ENCODE results near the gene IL2RG. TPM values are rescaled to one million over a fixed set of nuclear protein-coding genes. Genes with fewer than 3 reads are reported as not detected.

Gene IL2RG
- total RNA-seq, 1 donor from 2014 or later = 33.1 TPM

DNA sequence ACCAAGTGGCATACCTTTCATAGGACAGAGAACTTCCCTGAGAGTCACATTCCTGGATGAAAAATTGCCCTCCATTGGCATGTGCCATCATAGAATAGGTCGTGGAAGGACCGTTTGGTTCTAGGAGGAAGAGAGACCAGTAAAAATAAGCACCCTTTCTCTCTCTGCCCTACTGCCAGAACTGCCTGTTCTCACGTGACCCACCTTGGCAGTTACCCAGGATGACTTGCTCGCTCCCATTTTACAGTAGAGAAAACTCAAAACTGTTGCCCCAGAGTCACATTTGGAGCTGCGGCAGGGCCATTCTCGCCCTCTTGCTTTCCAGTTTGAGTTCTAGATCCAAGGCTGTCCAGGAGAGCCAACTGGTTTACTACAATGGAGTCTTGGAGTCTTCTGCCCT lies 32.1 kb upstream of the IL2RG start:
- H3K36me3 ChIP-seq = peaks cover 32% of the 10 kb centered on the region
- no peaks in the 10 kb centered on the region for H3K9me3 ChIP-seq
- TF ChIP-seq, protein P1, sequence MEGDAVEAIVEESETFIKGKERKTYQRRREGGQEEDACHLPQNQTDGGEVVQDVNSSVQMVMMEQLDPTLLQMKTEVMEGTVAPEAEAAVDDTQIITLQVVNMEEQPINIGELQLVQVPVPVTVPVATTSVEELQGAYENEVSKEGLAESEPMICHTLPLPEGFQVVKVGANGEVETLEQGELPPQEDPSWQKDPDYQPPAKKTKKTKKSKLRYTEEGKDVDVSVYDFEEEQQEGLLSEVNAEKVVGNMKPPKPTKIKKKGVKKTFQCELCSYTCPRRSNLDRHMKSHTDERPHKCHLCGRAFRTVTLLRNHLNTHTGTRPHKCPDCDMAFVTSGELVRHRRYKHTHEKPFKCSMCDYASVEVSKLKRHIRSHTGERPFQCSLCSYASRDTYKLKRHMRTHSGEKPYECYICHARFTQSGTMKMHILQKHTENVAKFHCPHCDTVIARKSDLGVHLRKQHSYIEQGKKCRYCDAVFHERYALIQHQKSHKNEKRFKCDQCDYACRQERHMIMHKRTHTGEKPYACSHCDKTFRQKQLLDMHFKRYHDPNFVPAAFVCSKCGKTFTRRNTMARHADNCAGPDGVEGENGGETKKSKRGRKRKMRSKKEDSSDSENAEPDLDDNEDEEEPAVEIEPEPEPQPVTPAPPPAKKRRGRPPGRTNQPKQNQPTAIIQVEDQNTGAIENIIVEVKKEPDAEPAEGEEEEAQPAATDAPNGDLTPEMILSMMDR (IDR thresholded peaks at IDR 0.05) = no peak
- intact Hi-C loops (cut with DNase I) = no loop called here
- no peak overlapping the region for H3K27ac ChIP-seq
- H3K27me3 ChIP-seq (ENCODE audit: low read depth) = no peaks in the 10 kb centered on the region
- DNase-seq (no peak), ATAC-seq (no peak)
- H3K4me3 ChIP-seq = no peak overlapping the region
- H3K4me1 ChIP-seq = no peaks in the 10 kb centered on the region

DNA sequence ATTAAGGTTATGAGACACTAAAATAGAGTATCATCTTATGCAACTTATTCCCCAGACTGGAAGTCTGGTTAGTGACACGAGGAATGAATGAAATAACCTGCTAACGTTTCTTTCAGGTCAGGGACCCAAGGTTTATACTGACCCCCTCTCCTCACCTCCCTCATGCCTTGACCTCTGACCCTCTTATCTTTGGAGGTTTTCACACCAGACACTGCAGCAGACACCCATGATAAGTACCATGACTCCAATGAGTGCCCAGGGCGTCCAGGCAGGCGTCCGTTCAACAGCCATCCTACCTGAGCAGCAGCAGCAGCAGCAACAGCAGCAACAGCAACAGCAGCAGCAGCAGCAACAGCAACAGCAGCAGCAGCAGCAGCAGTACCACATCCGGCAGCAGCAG lies 29.1 kb upstream of the IL2RG start:
- ATAC-seq (no peak), DNase-seq (no peak)
- Histone ChIP-seq H3K36me3 (peaks cover 61% of the 10 kb centered on the region), H3K4me1 (no peaks in the 10 kb centered on the region), H3K27ac (no peak overlapping the region), H3K4me3 (no peak overlapping the region), H3K27me3 (ENCODE audit: low read depth) (no peaks in the 10 kb centered on the region), H3K9me3 (no peaks in the 10 kb centered on the region)
- TF ChIP-seq, protein P1 (IDR thresholded peaks at IDR 0.05) = no peak
- intact Hi-C loops (cut with DNase I) = no loop called here

DNA sequence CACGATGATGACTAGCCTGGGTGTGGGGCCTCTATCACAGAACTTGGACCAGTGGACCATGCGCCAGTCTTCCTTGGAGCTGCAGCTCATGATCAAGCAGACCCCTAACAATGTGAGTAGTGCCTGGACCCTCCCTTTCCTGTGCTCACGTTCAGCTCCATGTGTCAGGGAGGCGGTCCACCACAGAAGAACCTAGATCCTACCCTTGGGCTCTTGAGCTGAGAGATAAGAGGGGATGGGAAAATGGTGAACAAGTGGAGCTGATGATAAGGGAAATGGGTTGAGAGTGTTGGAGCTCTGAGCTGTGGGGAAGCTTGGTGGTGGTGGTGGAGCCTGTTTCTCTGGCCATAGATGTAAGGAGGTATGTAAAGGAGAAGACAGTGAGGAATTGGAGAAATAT lies 20.1 kb upstream of the IL2RG start:
- H3K4me1 ChIP-seq = no peaks in the 10 kb centered on the region
- no peaks in the 10 kb centered on the region for H3K27me3 ChIP-seq (ENCODE audit: low read depth)
- TF ChIP-seq, protein P1 (IDR thresholded peaks at IDR 0.05) = no peak
- intact Hi-C loops (cut with DNase I) = no loop called here
- H3K36me3 ChIP-seq = peaks cover 88% of the 10 kb centered on the region
- no peaks in the 10 kb centered on the region for H3K9me3 ChIP-seq
- no peak for ATAC-seq
- H3K4me3 ChIP-seq = no peak overlapping the region
- H3K27ac ChIP-seq = no peak overlapping the region
- DNase-seq = no peak

DNA sequence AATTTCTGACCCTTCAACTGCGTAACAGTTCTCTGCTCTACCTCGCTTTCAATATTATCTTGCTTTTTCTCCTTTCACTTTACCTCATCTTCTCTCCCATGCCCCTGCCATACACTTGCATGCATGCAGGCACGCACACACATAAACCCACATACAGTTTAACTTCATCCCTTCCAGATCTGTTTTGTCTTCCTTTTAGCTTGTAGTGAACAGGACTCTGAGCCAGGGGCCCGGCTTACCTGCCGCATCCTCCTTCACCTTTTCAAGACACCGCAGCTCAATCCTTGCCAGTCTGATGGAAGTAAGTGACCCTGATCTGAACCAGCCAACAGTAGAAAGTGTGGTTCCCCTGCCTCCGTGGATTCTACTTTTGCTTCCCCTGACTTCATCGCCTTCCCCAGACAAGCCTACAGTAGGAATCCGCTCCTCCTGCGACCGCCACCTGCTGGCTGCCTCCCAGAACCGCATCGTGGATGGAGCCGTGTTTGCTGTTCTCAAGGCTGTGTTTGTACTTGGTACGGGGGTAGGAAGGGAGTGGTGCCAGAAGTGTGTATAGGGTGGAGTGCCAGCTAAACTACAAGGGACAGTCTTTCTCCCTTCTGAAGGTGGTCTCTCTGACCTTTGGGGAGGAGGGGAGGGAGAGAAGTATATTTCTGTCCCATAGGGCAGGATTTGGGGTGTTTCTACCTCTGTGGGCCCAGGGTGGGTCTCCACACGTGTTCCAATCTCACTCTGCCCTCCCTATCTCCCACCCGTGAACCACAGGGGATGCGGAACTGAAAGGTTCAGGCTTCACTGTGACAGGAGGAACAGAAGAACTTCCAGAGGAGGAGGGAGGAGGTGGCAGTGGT lies 17.8 kb upstream of the IL2RG start:
- H3K27ac ChIP-seq = no peak overlapping the region
- H3K36me3 ChIP-seq = peaks cover 86% of the 10 kb centered on the region
- no peaks in the 10 kb centered on the region for H3K4me1 ChIP-seq
- no peak overlapping the region for H3K4me3 ChIP-seq
- H3K9me3 ChIP-seq = no peaks in the 10 kb centered on the region
- TF ChIP-seq, protein P1 (IDR thresholded peaks at IDR 0.05) = peak; percentile 66
- H3K27me3 ChIP-seq (ENCODE audit: low read depth) = no peaks in the 10 kb centered on the region
- DNase-seq (peak; percentile 76), ATAC-seq (peak; percentile 86 to 90)
- intact Hi-C loops (cut with DNase I) = no loop called here

DNA sequence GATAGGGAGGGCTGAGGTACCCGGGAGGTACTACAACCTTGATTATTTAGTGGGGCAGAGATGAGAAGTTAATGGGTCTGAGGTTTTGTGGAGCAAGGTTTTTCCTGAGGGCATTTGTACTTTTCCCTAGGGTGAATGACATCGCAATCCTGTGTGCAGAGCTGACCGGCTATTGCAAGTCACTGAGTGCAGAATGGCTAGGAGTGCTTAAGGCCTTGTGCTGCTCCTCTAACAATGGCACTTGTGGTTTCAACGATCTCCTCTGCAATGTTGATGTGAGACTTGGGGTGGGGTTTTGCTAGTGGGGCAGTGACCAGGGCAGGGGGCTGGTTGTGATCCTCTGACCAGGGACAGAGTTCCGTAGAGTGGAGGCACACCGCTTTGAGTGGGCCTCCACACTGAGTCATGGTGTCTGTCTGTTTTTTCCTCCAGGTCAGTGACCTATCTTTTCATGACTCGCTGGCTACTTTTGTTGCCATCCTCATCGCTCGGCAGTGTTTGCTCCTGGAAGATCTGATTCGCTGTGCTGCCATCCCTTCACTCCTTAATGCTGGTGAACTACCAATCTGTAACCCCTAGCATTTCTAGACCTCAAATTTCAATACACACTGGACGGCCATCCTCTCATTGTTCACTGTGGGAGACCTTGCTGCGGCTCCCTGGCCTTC lies 16.9 kb upstream of the IL2RG start:
- no peak for DNase-seq
- intact Hi-C loops (cut with DNase I) = no loop called here
- TF ChIP-seq, protein P1 (IDR thresholded peaks at IDR 0.05) = no peak
- peaks cover 90% of the 10 kb centered on the region for H3K36me3 ChIP-seq
- ATAC-seq = no peak
- H3K27me3 ChIP-seq (ENCODE audit: low read depth) = no peaks in the 10 kb centered on the region
- no peak overlapping the region for H3K27ac ChIP-seq
- H3K4me1 ChIP-seq = no peaks in the 10 kb centered on the region
- H3K9me3 ChIP-seq = no peaks in the 10 kb centered on the region
- no peak overlapping the region for H3K4me3 ChIP-seq

Data from lower lobe of right lung (tissue), 2 donors.